NB4 (cell line): ENCODE results near the gene C13orf46.

Experiments used
- POLR2A ChIP-seq: IDR thresholded peaks from 2 replicates; pipeline ENCODE4 v1.6.1; 2011; ENCODE audit warnings: mild to moderate bottlenecking; ENCODE audit not compliant: insufficient read length; ENCODE audit errors: extremely low read depth
- TF ChIP-seq, protein P1 (sequence below): IDR thresholded peaks from one replicate; pipeline ENCODE4 v1.5.1; 2012; ENCODE audit warnings: low read depth, low read length

- TF ChIP-seq, protein P1, sequence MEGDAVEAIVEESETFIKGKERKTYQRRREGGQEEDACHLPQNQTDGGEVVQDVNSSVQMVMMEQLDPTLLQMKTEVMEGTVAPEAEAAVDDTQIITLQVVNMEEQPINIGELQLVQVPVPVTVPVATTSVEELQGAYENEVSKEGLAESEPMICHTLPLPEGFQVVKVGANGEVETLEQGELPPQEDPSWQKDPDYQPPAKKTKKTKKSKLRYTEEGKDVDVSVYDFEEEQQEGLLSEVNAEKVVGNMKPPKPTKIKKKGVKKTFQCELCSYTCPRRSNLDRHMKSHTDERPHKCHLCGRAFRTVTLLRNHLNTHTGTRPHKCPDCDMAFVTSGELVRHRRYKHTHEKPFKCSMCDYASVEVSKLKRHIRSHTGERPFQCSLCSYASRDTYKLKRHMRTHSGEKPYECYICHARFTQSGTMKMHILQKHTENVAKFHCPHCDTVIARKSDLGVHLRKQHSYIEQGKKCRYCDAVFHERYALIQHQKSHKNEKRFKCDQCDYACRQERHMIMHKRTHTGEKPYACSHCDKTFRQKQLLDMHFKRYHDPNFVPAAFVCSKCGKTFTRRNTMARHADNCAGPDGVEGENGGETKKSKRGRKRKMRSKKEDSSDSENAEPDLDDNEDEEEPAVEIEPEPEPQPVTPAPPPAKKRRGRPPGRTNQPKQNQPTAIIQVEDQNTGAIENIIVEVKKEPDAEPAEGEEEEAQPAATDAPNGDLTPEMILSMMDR, result no peak
- TF ChIP-seq POLR2A, result no peak
These were observed 32.2 kb downstream of the C13orf46 start for GRCh38 chr13:113941571-113942191.
